GM13976 (cell line): Measurements from ENCODE around the gene EVC.

Experiments used
- DNase-seq: peaks from one replicate; pipeline ENCODE4 v3.0.0; 2012; ENCODE audit warnings: low spot score
- CTCF ChIP-seq: IDR thresholded peaks from 2 replicates; pipeline ENCODE4 v1.5.1; 2012; ENCODE audit warnings: borderline replicate concordance, mild to moderate bottlenecking; ENCODE audit not compliant: insufficient read depth; ENCODE audit errors: extremely low read depth, missing control alignments, control extremely low read depth
- in situ Hi-C: fragments of 300-500 bp; cut with MboI; formaldehyde crosslinking; loops from one replicate; pipeline ENCODE4 v1.12.0; 2022; ENCODE audit warnings: low sequenced_read_pairs, mixed read lengths, inconsistent platforms; ENCODE audit not compliant: unreplicated experiment

The EVC gene

GRCh38 chr4:5705647-5706320 lies 5.2 kb upstream of the EVC start:
- TF ChIP-seq CTCF = no peak
- in situ Hi-C loops = no loop called here
- no peak for DNase-seq

GRCh38 chr4:5706486-5707290 lies 4.3 kb upstream of the EVC start:
- TF ChIP-seq CTCF = no peak
- no peak for DNase-seq
- in situ Hi-C loops = no loop called here

- no peak for DNase-seq
- in situ Hi-C loops = no loop called here
- no peak for TF ChIP-seq CTCF
These were observed 3.6 kb upstream of the EVC start for GRCh38 chr4:5707366-5707765.

GRCh38 chr4:5707778-5708448 lies 3.1 kb upstream of the EVC start:
- TF ChIP-seq CTCF = no peak
- in situ Hi-C loops = no loop called here
- no peak for DNase-seq

- DNase-seq = no peak
- no peak for TF ChIP-seq CTCF
- in situ Hi-C loops = no loop called here
These were observed 2.4 kb upstream of the EVC start, which contains the start of gene EVC2 for GRCh38 chr4:5708449-5709206. Gene EVC2 (minus strand): TSS chr4:5708559. CDS start chr4:5708513, 46 bp downstream.

GRCh38 chr4:5709207-5709575 lies 1.8 kb upstream of the EVC start:
- DNase-seq = no peak
- TF ChIP-seq CTCF = no peak
- in situ Hi-C loops = no loop called here
